ENCODE measurements around the gene CYP46A1. TPM values are rescaled to one million over a fixed set of nuclear protein-coding genes. Genes with fewer than 3 reads are reported as not detected.
A peak's percentile ranks its signal among the peaks of the same experiment; 100 is the strongest.
"Not testable (repeated sequence)": the region's sequence is repeated elsewhere in the genome, so short reads cannot be mapped to it uniquely, and the experiment has no call there.

Gene CYP46A1
- 2.2 TPM for total RNA-seq

DNA sequence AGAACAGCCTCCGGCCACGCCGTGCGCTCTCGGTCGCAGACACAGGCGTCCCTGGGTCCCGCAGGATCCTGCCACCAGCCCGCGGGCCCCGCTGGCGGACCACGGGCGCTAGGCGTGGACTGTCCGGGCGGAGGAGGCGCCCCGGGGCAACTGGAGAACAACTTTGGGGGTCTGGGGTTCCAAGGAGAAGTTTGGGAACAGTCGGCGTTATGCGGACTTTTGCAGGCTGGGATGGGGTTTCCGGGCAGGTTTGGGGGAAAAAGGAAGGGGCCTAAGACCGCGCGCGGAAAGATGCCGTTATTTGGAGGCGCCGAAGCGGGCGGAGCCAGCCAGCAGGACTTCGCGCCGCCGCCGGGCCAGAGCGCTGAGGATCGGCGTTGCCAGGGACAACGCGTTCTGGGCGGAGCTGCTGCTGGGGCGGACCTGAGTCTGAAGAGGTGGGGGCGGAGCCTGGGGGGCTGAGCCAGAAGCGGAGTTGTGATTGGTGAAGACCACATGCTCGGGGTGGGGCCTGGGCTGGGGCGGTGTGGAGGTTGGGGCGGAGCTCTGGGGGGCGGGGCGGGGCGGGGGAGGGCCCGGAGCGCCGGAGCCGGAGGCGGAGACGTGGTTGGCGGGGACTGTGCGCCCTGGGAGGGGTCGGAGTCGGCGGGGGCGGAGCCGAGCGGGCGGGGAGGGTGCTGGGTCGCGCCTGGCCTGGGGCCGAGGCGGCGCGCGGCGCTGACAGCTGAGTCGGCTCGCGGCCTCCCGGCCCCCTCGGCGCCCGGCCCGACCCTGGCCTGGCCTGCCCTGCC is at the start of gene CYP46A1:
CYP46A1 (plus strand) TSS at position 680 of the 791 bp plus-strand sequence. CDS start 120 bp downstream, outside the sequence.
- DNase-seq (ENCODE audit: low spot score), result peak; percentile 100

DNA sequence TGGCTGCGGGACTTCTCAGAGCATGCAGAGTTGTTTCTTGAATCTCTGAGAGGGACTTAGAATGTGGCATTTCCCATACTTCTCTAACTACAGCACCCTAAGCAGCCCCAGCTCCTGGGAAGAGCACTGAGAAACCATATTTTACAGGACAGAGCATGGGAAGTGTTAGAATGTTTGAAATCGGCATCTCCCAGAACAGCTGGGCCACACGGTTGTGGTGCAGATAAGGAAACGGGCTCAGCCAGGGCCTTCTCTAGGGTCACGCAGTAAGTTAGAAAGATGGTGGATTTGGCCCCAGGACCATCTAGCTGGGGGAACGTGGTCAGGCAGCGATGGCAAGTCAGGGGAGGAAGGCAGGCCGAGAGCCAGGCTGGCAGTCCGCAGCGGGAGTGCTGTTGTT is 49.7 kb upstream of the CYP46A1 start:
- no peak for DNase-seq (ENCODE audit: low spot score)

DNA sequence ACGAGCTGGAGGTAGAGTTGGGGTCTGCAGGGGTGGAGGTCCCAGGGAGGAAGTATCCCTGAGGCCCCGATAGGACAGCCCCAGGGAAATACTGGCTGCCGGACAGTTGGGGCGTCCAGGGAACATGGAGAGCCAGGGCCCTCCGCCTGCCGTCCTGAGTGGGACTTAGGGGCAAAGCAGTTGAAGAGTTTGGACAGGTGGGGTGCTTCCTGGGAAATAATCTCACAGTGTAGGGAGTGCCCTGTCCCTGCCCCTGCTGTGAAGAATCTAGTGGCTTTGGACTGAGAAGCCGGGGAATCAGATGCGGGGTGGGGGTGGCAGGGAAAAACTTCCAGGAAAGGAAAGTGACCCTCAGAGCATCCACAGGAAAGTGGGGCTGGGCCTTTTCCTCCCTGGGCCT is 49.0 kb upstream of the CYP46A1 start:
- no peak for DNase-seq (ENCODE audit: low spot score)

DNA sequence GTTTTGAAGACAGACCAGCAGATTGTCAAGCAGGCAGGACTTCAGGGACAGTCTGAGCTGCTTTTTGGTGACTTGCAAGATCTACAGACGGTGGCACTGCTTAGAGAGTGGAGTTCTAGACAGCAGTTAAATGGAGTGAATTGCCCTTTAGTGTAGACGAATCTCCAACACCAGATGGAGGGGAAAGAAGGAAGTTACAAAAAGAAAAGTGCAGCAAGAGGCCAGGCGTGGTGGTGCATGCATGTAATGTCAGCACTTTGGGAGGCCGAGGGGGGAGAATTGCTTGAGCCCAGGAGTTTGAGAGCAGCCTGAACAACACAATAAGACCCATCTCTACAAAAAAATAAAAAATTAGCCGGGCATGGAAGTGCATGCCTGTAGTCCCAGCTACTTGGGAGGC is 47.6 kb upstream of the CYP46A1 start:
- no peak for DNase-seq (ENCODE audit: low spot score)

DNA sequence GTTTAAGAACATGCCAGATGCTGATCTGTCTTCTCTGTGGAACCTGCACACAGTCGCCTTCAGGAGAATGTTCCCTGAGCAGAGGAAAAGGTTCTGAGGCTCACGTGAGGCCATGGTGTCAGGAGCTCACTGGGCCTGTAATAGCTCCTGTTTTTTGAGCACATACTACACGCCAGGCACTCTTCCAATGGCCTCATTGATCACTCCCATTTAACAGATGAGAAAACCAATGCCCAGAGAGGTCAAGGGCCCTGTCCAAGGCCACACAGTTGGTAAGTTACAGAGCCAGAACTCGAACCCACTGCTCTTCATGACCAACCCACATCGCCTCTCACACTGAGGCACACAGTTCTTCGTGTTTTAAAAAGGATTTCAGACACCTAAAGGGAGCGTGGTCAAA is 46.5 kb upstream of the CYP46A1 start:
- DNase-seq (ENCODE audit: low spot score), result no peak

DNA sequence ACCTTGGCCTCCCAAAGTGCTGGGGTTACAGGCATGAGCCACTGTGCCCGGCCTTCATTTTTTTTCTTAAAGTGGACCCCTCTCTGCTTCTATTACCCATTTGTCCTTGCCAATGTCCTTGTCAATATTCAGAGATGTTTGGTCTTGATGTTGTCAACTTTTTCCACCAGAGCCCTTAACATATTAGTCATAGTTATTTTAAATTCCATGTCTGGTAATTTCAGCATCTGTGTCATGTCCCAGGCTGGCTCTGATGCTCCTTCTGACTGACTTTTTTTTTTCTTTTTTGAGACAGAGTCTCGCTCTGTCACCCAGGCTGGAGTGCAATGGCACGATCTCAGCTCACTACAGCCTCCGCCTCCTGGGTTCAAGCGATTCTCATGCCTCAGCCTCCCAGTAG is 41.3 kb upstream of the CYP46A1 start:
- not testable (repeated sequence) for DNase-seq (ENCODE audit: low spot score)

DNA sequence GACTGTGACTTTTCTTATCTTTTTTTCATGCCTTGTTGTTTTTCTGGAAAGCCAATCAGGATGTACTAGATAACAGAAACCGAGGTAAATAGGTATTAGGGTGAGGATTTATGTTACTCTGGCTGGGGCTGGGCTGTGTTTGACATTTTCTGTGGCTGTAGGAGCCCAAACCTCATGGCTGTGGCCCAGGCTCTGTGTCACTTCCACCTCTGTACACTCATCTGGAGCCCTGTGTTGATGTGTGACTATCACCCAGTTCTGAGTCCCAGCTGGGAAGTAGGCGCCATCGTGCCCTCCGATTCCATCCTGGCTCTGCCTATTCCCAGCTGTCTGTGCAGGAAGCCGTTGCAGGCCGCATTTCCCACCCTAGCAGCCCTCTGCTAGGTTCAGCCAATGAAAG is 40.8 kb upstream of the CYP46A1 start:
- no peak for DNase-seq (ENCODE audit: low spot score)

DNA sequence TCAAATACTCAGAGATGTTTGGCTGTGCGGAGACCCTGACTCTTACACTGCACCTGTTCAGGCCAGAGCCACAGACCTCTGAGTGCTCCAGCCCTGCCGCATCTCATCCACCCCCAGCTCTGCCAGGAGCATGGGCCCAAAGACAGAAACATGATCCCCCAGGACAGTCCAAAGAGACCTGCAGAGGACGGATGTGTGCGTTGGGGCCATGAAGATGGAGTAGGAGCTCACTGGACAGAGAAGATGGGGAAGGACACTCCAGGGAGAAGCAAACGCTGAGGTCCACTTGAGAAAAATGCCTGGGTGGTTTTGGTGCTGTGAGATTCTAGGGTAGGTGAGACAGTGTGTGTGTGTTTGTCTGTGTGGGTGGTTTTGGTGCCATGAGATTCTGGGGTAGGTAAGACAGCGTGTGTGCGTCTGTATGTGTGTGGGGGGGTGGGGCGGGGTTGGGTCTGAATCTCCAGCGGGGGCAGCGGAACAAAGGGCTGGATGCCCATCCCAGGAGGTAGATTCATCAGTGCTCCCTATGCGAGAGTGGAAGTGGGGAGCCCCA is 40.0 kb upstream of the CYP46A1 start:
- no peak for DNase-seq (ENCODE audit: low spot score)

DNA sequence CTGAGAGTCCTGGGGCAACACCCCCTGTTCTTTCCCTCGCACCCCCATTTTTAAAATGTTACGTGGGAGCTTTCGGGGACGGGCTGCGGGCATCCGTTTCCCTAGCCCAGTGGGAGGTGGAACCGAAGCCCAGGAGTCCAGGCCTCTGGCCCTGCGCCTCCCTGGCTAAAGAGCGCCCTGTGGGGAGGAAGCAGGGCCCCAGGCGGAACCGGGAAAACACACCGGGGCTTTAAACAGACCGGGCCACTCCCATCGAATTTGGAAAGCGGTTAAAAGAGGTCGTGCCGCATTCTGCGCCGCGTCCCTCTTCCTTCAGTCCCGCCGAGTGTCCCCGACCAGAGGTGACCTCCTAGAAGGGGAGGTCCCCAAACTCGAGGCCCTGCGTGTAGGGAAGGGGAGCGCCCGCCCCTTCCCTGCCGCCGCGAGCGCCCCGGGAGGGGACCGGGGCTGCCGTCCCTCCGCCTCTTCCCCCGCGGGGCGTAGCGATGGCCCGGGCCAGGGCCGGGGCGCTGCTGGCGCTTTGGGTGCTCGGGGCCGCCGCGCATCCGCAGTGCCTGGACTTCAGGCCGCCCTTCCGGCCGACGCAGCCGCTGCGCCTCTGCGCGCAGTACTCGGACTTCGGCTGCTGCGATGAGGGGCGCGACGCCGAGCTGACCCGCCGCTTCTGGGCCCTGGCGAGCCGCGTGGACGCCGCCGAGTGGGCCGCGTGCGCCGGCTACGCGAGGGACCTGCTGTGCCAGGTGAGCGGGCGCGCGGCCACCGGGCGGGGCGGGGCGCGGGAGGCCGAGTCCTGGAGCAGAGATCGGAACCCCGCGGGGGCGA is 39.2 kb upstream of the CYP46A1 start, which contains the start of gene HHIPL1:
HHIPL1 (plus strand) TSS at position 407 of the 822 bp plus-strand sequence; CDS start at position 486, 79 bp downstream.
- no peak for DNase-seq (ENCODE audit: low spot score)

DNA sequence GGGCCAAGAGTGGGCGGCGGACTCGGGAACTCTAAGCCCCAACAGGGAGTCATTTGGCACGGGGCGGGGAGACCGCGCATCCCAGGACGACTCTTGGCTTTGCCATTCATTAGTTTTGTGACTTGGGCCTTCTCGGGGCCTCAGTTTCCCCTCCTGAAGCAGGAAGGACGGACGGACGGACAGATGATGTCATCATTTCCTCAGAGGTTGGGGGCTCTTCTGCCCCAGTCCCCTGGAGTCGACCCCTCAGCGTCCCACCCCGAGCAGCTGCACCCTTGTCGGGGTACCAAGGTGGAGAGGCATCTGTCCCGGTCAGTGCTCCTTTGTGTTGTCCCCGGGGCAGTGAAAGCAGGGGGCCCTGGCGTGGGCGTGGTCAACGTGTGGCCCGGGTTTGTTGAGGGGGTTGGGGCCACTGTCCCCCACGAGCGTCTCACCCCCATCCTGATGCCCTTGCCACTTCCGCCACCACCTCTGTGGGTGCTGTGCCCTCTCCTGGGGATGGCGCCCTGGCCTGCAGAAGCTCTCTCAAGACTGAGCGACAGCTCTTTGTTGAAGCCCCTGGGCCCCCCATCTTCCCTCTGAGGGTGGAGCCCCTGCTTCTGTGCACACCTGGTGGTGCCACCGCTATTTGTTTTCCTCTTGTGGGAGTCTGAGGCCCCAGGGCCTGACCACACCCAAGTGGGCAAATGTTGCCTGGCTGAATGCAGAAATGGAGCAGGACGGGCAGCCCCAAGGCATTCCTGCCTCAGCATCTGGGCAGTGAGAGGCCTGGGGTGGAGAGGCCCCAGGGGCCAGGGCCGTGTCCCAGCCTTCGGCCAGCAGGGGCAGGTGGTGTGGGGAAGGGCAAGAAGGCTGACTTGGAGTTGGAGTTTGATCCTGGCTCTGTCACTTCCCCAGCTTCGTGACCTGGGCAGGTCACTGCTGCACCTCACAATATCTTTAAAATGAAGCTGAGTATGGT is 38.3 kb upstream of the CYP46A1 start:
- DNase-seq (ENCODE audit: low spot score), result no peak

DNA sequence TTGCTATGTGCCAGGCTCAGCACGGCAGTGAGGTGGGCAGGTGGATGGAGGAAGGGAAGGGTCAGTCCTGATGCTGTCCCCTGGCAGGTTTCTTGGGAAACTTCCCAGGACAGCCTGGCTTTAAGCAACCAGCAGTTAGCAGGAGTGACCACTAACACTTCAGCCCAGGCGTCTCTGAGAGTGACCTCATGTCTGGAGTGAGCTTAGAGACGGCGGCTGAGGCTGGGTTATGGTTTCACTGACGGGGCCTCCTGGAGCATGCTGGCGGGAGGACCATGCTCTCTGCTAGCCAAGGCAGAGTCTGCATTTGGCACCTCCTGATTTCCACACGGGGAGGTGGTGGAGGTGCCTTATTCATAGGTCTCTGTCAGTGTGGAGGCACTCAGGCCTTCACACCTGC is 36.7 kb upstream of the CYP46A1 start:
- DNase-seq (ENCODE audit: low spot score), result no peak

DNA sequence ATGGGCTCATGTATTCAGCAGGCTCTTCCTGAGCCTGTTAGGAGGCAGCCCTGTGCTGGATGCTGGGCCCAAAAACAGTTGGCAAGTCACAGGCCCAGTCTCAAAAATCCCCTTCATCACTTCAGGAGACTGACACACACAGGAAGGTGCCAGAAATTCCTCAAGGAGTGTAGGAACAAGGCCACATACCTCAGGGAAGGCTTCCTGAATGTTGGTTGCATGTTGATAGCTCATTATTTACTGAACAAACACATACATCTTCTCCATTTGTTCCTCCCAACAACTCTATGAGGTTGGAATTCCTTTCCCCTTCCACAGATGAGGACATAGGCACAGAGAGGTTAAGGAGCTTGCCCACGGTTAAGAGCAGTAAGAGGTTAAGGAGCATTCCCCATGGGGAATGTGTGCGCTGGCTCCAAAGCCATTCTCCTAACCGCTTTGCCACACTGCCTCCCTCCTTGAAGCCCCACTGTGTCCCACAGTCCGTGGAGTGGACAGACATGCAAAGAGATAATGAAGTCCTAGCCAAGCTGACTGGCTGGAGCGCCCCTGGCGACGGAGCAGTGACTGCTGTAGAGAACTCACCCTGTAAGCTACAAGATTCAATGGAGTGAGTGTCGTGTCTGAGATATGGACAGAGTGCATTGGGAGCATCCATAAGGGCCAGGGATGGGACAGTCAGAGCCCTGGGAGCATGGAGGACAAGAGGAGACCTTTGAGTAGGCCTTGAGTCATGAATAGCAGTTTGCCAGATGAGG is 35.9 kb upstream of the CYP46A1 start:
- DNase-seq (ENCODE audit: low spot score), result no peak

DNA sequence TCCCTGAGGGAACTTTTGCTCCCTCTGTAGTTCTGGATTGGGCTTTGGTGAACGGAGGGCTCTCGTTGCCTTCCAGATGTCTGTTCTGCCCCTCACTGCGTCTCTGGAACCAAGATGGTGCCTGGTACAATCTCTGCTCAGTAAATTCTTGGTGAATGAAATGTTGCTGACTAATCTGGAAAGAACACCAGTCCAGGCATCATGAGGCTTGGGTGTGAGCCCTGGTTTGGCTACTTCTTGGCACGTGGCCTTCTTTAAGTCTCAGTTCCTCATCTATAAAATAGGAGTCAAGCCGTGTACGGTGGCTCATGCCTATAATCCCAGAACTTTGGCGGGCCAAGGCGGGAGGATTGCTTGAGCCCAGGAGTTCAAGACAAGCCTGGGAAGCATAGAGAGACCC is 34.9 kb upstream of the CYP46A1 start:
- no peak for DNase-seq (ENCODE audit: low spot score)

DNA sequence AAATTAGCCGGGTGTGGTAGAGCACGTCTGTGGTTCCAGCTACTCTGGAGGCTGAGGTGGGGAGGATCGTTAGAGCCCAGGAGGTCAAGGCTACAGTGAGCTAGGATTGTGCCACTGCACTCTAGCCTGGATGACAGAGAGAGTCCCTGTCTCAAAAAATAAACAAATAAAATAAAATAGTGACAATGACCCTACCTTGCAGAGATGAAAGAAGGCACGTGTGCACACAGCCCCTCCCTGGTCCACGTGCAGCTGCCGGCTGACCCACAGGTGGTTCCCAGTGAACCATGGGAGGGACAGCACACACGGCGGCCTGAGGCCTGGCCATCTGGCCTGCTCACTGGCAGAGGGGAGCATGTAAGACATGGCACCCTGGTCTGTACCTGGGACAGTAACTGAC is 34.5 kb upstream of the CYP46A1 start:
- no peak for DNase-seq (ENCODE audit: low spot score)

DNA sequence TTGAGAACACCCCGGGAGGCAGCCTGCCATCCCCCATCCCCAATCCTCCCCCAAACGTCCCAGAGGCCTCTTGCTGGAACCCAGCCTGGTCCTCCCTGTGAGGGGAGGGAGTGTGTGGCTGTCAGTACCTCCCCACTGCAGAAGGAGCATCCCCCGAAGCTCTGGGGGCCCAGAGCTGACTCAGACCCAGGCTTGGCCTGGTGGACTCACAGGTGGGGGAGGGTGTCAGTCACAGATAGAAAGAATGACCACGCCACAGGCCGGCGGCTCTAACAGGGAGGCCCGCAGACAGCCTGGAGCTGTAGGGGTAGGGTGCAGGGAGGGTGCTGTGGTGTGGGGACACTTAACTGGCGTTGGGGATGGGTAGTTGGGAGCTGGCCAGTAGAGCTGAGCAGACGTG is 33.9 kb upstream of the CYP46A1 start:
- DNase-seq (ENCODE audit: low spot score), result no peak

DNA sequence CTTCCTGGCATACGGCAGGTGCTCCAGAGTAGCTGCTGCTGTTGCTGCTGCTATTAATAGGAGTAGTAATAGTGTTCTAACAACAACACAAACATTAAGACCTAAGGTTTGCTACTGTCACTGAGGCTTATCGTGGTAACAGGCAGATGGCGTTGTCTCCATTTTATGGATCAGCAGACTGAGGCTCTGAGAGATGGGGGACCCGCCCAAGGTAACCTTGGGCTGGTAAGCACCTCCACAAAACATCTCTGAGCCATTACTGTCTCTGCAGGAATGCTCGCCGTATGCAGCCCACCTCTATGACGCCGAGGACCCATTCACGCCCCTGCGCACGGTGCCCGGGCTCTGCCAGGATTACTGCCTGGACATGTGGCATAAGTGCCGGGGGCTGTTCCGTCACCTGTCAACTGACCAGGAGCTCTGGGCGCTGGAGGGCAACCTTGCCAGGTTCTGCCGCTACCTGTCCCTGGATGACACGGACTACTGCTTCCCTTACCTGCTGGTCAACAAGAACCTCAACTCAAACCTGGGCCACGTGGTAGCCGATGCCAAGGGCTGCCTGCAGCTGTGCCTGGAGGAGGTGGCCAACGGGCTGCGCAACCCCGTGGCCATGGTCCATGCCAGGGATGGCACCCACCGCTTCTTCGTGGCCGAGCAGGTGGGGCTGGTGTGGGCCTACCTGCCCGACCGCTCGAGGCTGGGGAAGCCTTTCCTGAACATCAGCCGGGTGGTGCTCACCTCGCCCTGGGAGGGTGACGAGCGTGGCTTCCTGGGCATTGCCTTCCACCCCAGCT is 31.9 kb upstream of the CYP46A1 start:
- no peak for DNase-seq (ENCODE audit: low spot score)

DNA sequence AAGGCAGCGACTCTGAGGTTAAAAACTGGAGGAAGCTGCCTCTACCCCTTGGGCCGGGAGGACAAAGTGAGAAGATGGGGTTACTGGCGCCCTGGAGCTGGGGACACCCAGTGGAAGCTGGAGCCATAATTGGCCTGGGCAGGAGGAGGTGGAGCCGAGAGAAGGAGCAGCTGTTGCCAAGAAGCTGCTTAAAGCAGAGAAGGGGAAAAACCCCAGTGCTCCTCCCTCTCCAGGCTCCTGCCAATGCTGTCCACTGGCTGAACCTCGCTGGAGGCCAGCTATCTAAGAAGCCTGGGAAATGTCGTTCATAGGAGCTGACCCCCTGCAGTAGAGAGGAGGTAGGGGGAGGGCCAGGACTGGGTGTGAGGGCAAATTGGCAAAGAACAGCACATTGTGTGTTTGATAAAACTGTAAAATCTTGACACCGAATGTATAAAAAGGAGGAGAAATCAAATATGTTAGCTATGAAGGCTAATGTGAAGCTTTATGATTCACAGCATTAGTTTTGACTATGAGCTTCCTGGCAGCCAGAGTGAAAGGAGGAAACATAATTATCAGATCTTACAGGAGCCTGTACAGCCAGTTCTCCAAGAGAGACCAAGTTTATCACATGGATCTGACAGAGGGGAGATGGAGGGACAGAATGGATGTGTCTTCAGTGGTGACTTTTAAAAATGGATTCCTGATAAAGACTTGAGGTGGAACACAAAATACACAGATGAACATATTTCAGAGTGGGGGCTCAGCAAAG is 29.7 kb upstream of the CYP46A1 start:
- DNase-seq (ENCODE audit: low spot score), result peak; percentile 69

DNA sequence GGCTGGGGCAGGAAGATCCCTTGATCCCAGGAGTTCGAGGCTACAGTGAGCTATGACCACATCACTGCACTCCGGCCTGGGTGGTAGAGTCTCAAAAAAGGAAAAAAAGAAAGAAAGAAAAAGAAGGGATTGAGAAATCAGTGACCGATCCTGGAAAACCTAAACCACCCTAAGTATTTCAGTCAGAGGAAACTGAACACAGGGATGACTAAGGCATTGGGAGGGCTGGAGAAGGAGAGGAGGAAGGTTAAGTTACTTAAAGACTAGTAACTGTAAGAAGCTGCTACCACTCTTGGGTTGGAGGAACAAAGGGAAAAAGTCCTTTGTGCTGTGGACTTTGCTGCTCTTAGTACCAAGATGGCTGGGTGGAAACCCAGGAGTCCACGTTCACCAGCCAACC is 28.6 kb upstream of the CYP46A1 start:
- DNase-seq (ENCODE audit: low spot score), result no peak

DNA sequence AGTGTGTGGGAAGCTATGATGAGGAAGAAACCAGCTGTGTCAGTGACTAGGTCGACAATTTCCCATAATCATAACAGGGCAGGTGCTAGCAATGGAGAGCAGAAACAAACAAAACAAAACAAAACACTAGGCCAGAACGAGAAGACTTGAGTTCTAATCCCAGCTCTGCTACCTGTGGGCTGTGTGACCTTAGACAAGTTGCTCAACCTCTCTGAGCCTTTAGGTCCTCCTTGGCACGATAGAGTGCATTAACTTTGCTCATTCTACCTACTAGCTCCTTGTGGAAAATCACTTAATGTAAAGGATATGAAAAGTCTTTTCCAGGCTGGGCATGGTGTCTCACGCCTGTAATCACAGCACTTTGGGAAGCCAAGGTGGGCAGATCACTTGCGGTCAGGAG is 27.9 kb upstream of the CYP46A1 start:
- DNase-seq (ENCODE audit: low spot score), result no peak

All from ureter (tissue), 1 donor.